Pons (tissue), 1 donor: ENCODE measurements around the gene TC2N.
"Not testable (repeated sequence)": the region's sequence is repeated elsewhere in the genome, so short reads cannot be mapped to it uniquely, and the experiment has no call there.

Experiments
- DNase-seq: peaks from one replicate; pipeline ENCODE4 v3.0.0-alpha.2; 2016; ENCODE audit warnings: low spot score

The TC2N gene

DNA sequence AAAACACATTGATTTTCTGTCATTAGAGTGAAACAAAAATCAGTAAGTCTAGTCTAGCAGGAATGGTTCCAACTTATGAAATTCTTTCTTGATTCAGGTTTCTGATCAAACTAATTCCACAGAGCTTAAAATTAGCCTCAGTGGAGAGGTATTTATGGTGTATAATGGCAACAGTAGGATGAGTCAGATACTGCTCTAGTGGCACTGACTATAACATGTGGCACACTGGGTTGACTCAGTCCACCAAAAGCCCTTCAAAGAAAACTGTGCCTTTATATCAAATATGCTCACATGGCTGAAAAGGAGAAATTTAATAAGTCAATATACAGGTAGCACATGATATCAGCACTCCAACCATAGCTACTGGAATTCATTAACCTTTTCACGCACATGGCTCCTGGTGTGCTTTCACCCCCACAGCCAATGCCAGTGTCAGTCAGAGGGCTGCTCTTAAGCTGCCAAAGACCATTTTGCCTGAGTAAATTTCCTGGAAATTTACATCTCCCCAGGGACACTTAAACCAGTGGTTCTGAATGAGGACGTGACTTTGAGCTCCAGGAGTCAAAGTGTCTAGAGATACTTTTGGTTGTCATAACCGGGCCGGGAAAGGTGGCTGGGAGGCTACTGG is 113.7 kb downstream of the TC2N start:
- DNase-seq = no peak

DNA sequence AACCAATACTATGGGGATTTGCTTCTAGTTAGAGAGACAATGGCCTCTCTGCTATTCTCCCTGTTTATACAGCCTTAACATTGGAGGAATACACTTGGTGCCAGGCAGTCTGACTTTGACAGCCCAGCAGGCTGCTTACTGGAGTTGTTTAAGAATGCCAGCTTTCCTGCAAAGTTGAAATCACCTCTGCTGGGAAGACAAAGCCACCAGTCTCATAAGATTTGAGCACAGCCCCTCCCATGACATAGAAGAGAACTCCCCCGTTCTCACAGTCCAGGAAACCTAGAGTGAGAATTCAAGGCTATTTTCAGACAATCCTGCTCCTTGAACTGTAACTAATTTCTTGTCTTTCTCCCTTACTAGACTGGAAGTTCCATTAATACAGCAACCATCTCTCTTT is 114.4 kb downstream of the TC2N start:
- no peak for DNase-seq

DNA sequence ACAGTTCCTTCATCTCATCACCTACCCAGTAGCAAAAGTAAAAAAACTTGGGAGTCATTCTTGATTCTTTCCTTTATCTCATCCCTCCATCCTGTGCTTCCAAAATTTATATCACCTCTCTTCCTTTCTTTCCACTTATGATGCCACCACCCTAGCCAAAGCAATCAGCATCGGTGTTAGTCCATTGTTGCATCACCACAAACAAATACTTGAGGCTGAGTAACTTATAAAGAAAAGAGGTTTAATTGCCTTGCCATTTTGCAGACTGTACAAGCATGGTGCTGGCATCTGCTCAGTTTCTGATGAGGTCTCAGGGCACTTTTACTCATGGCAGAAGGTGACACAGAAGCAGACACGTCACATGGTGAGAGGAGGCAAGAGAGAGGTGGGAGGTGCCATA is 115.6 kb downstream of the TC2N start:
- no peak for DNase-seq

DNA sequence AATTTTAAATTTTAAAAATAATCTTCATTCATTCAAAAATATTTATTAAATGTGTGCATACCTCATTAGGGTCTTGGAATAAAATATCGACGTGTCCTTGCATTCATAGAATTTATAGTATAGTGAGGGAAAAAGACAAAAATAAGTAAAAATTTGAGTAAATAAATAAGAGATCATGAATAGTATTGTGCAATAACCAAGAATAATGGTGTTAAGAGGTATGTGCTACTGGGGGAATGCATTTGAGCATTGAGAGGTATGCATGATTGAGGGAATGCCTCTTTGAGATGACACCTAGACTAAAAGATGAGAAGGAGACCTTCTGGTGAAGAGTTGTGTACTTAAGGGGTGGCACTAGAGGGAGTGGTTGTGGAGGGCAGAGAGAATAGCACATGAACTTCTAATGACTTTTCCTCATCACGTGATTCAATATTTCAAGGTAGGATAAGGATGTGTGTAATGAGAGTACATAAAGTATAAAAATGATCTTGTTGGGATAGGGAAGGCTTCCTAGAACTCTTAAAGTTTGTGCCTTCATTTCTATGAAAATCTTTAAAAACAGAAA is 116.6 kb downstream of the TC2N start:
- no peak for DNase-seq

DNA sequence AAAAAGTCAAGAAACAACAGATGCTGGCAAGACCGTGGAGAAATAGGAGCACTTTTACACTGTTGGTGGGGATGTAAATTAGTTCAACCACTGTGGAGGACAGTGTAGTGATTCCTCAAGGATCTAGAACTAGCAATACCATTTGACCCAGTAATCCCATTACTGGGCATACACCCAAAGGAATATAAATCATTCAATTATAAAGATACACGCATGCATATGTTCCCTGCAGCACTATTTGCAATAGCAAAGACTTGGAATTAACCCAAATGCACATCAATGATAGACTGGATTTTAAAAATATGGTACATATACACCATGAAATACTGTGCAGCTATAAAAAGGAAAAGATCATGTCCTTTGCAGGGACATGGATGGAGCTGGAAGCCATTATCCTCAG is 117.5 kb downstream of the TC2N start:
- DNase-seq = no peak

DNA sequence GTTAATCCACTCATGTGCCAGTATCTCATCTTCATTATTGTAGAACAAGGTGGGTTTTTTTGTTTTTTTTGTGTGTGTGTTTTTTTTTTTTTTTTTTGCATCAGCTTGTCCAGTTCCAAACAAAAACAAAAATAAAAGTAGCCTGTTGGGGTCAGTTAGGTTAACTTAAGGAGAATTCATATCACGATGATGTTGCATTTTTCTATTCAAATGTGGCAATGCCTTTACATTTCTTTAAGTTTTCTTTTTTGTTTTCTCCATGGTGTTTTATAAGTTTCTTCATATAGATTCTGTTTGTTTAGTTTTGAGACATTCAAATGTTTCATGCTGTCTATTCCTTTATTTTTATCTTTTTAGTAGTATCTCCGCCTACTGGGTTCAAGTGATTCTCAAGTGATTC is 119.3 kb downstream of the TC2N start:
- no peak for DNase-seq

DNA sequence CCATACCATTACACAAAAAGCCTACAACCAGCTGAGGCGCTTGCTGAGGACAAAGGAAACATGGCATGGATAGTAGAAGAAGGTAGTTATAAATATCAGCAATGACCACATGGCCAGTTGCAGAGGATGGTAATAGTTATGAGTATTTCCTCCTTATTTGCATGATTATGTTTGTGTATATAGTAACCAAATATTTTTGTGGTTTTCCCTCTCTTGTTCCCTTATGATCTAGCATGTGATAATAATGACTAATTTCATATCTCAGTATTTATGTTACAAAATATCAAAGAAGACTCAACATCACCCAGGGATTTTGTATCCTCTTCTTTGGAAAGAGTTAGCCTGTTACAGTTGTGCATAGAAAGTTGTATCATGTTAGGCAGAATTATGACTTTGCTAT is 122.0 kb downstream of the TC2N start:
- no peak for DNase-seq

DNA sequence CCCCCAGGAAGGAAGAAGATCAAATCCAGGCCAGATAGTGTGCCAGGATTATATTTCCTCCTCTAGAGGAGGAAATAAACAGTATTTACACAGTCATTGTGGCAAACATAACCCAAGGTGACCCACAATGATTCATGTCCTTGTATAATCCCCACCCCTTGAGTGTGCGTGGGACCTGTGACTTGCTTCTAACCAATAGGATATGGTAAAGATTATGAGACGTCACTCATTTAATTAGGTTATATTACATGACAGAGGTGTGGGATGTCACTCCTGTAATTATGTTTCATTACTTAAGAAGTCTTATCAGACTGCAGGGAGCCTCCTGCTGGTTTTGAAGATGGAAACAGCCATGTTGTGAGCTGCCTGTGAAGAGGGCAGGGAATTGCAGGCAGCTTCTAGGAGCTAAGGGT is 123.3 kb downstream of the TC2N start:
- no peak for DNase-seq

DNA sequence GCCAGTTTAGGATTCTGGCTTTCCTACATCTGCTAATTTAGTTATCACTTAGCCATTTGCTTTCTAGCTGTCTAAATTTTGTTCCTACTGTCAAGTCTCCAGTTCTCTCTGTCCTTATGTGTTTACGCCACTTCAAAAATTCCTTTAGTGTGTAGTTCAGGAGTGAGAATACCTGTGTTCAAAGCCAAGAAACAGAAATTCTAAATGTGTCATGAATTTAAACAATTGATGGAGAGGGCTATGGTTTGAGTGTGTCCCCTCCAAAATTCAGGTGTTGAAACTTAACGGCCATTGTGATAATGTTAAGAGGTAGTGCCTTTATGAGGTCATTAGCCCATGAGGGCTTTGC is 124.1 kb downstream of the TC2N start:
- DNase-seq = no peak

DNA sequence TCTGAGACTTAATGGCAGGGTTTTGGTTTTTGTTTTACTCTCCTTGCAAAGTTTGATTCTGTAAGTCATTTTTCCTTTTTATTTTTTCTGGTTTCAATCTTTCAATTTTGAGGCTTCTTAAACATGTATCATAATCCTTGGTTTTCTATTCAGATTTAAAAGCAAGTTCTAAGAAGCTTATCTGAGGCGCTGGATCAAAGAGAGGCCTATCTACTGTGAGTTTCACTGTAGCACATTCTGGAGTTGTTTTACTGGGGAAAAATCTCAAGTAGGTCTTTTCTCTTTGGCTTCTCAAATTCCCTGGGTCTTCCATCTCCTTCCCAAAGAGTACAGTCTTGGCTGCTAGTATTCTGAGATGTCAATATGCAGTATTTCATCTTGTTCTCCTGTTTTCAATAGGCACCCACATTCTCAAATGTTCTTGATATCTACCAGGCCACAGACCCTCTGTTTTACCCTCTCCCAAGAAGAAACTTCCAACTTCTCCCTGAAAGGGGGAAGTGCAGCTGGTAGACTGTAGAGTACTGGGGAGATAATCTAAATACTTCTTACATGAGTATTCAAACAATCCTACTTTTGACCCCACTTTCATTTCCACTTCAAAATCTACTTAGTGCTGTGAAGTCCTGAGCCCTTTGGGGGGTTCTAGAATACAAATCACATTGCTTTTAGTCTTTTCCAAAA is 124.6 kb downstream of the TC2N start:
- no peak for DNase-seq

DNA sequence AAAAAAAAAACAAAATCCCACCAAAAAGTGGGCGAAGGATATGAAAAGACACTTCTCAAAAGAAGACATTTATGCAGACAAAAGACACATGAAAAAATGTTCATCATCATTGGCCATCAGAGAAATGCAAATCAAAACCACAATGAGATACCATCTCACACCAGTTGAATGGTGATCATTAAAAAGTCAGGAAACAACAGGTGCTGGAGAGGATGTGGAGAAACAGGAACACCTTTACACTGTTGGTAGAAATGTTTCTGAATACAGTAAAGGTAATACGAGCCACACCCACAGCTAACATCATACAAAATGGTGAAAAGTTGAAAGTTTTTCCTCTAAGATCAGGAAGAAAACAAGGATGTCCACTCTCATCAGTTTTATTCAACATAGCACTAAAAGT is 127.5 kb downstream of the TC2N start:
- DNase-seq = not testable (repeated sequence)

DNA sequence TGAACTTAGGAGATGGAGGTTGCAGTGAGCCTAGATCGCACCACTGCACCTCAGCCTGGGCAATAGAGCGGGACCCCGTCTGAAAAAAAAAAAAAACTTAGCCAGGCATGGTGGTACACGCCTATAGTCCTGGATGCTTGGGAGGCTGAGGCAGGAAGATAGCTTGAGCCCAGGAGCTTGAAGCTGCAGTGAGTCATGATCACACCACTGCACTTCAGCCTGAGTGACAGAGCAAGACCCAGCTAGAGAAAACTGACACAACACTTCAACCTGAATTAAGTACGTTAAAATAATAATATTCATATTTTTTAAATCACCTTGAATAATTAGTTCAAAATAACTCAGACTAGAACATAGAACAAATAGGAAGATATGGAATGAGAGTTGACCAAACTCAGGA is 129.7 kb downstream of the TC2N start:
- DNase-seq = no peak

DNA sequence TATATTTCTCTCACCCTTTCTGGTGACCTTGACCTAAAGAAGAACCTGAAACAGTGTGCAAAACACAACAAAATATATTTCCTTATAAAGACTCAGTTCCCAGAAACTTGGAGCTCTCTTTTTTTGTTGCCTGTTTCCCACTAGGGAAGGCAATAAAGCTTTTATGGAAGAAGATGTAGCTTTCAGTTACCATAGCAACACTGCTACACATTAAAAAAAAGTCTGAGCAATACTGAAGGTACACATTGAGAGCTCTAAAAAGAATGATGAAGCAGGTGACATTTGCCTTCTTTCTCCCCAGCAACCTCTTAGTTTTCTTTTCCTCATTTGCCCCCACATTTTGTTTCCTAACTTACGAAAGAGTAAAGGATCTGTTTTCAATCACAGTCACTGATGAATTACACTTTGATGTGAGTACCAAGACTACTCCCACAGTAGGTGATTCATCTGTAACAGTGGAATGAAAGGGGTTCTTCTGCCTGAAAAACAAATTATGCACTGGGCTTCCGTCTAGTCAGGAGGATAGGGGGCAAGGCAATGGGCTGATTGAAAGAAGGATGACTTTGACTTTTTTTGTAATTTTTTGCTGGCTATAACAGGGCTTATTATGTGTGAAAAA is 134.4 kb downstream of the TC2N start:
- DNase-seq = no peak

DNA sequence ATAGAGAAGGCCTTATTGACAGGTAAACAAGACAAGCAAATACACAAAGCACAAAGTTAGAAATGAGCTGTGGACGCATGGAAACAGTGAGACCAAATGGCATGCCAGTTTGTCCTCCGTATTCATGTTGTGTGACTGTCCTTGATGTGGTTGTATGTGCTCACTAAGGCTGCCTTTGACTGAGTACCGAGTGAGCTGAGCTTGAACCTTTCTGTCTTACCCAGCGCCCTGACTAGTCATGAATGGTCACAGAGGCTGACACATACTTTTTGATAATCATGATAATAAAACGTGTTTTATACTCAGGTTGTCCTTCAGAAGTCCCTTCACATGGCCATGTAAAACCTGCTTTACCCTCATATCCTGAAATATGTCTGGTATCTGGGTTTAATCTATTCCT is 134.9 kb downstream of the TC2N start:
- DNase-seq = no peak

DNA sequence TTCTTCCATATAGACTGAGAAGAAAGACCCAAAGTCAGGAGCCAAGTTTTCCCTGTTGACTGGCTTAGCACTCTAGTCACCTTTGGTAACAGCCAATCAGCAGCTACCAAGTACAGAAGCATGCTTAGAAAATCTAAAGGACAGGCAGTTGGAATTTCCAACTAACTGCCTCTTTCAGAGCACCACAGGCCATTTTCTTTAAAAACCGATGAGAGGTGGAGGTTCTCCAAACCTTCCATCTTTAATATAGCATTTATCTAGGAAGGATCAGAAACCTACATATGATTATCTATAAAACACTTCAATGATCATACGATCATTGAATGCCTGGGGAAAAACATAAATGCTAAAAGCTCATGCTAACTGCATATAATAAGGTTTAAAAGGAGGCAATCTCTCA is 135.3 kb downstream of the TC2N start, which contains the start of gene CATSPERB:
Gene CATSPERB (minus strand): TSS at position 101 of the 400 bp plus-strand sequence. CDS start 2,607 bp downstream, outside the sequence.
- DNase-seq = no peak

DNA sequence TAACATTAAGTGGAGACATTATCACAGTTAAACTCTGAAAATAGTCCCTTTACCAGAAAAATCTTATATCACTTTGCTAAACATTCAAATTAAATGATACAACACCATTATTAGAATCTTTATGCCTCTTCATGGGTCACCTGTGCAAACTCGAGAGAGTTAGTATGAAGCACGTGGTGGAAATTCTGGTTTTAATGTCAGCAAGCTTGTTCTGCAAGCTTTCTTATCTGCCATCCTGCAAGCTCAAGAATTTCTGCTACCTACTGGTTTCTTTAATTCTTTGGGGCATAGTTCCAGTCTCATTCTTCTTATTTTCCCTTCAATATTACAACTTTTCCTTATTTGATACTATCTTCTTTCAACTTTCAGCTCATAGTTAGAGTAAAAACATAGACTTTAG is 136.3 kb downstream of the TC2N start:
- DNase-seq = no peak

DNA sequence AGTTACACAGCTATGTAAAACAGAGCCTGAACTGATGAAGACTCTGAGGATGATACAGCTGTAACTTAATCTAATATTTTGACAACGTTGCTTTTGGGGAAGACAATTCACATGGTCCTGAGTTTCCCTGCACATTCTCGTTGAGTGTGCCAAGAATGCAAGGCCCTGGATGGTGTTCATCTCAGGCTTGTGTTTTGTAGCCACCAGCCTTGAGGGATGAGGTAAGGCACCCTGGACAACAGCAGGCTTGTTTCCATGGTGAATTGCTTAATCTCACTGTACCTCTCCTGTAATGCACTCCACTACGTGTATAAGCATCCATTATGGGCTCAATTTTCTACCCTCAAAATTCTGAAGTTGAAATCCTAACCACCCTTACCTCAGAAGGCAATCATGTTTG is 137.6 kb downstream of the TC2N start:
- DNase-seq = no peak
